HCT116 (cell line): ENCODE data around the gene PRRT3. TPM values are rescaled to one million over a fixed set of nuclear protein-coding genes. Genes with fewer than 3 reads are reported as not detected.

Experiments used
- ATAC-seq: fragments of 200-7000 bp; cut with Tn5 transposase; 2 replicates; pipeline ENCODE4 v1.9.1; 2020; ENCODE audit warnings: mild to moderate bottlenecking, moderate library complexity
- BruUV-seq: library from RNA; stranded (reverse); fragments of 400-500 nt; replicated peaks from 2 replicates; lab custom pipeline; 2021; lab: Mats Ljungman, UMichigan
- CTCF ChIA-PET: fragments of 300-600 bp; sonication (Branson Sonifier 250); formaldehyde crosslinking; loops from one replicate; lab custom pipeline; 2021; ENCODE audit warnings: antibody characterized with exemption; lab: Charles Lee
- POLR2A ChIA-PET: fragments of 300-600, 350-600 bp; sonication (Branson Sonifier 250); formaldehyde crosslinking; loops from one replicate; lab custom pipeline; 2021; ENCODE audit warnings: antibody characterized with exemption; lab: Charles Lee
- RAD21 ChIA-PET, 2 experiments: fragments of 300-600 bp; sonication (Branson Sonifier 250); formaldehyde crosslinking; loops; one replicate each; lab custom pipeline; 2023; ENCODE audit warnings: low total read pairs in 2 of 2; ENCODE audit not compliant: uncharacterized antibody in 2 of 2, unreplicated experiment in 2 of 2, low non-redundant PET in 1 of 2; lab: Charles Lee
- DNase-seq: peaks from one replicate; pipeline ENCODE4 v3.0.0-alpha.2; 2010; ENCODE audit warnings: low read depth, low spot score
- H2AFZ ChIP-seq: fragments of 200-600 bp; shearing (Covaris generic), sonication (generic); 2 replicates; pipeline ENCODE4 v1.6.1; 2017; ENCODE audit warnings: low read depth, mixed run types, mixed read lengths, antibody characterized with exemption, low read length; ENCODE audit not compliant: poor library complexity, severe bottlenecking
- H3K27ac ChIP-seq: 2 replicates; pipeline ENCODE4 v1.5.1; 2012; ENCODE audit warnings: low read depth, low read length
- H3K27me3 ChIP-seq: fragments of 200-600 bp; sonication (generic); 2 replicates; pipeline ENCODE4 v1.6.1; 2016; ENCODE audit warnings: mixed run types, low read length, mixed read lengths; ENCODE audit not compliant: insufficient read depth
- H3K36me3 ChIP-seq, 2 experiments: fragments of 200-500 bp in 1 of 2; fragments of 200-600 bp in 1 of 2; sonication (Bioruptor generic) in 1 of 2; sonication (generic) in 1 of 2; 2 replicates each; pipeline versions ENCODE4 v1.5.1 to v1.6.1; 2014 to 2016; ENCODE audit warnings: low read length in 2 of 2, inconsistent platforms in 1 of 2, mixed read lengths in 1 of 2, mixed run types in 1 of 2; ENCODE audit not compliant: insufficient read depth in 2 of 2, control insufficient read depth in 1 of 2
- H3K4me1 ChIP-seq, 2 experiments: fragments of 200-600 bp in 1 of 2; sonication (generic) in 1 of 2; 2 replicates each; pipeline versions ENCODE4 v1.5.1 to v1.6.1; 2012 to 2017; ENCODE audit warnings: low read length in 2 of 2, inconsistent platforms in 1 of 2, mild to moderate bottlenecking in 1 of 2, mixed read lengths in 1 of 2, mixed run types in 1 of 2, moderate library complexity in 1 of 2; ENCODE audit not compliant: insufficient read depth in 2 of 2, control insufficient read depth in 1 of 2
- H3K4me2 ChIP-seq: fragments of 200-600 bp; sonication (generic); 2 replicates; pipeline ENCODE4 v1.6.1; 2017; ENCODE audit warnings: mixed run types, low read length, mixed read lengths
- H3K4me3 ChIP-seq, 2 experiments: fragments of 200-600 bp in 1 of 2; sonication (generic) in 1 of 2; replicated peaks in 1 of 2; 2 replicates each; pipeline ENCODE4 v1.5.1; 2011 to 2016; ENCODE audit warnings: low read length in 2 of 2, control low read depth in 1 of 2, low read depth in 1 of 2, mild to moderate bottlenecking in 1 of 2, mixed read lengths in 1 of 2, mixed run types in 1 of 2
- H3K79me2 ChIP-seq: fragments of 200-600 bp; sonication (generic); 2 replicates; pipeline ENCODE4 v1.6.1; 2017; ENCODE audit warnings: mild to moderate bottlenecking, mixed run types, low read length, moderate library complexity, mixed read lengths; ENCODE audit not compliant: insufficient read depth
- H3K9ac ChIP-seq: fragments of 200-600 bp; sonication (generic); 2 replicates; pipeline ENCODE4 v1.6.1; 2016; ENCODE audit warnings: low read length, mixed read lengths
- H3K9me2 ChIP-seq: fragments of 200-600 bp; sonication (generic), shearing (Covaris generic); 2 replicates; pipeline ENCODE4 v1.6.1; 2017; ENCODE audit warnings: mixed run types, mild to moderate bottlenecking, moderate library complexity; ENCODE audit not compliant: insufficient read depth
- H3K9me3 ChIP-seq, 2 experiments: fragments of 200-500 bp in 1 of 2; fragments of 200-600 bp in 1 of 2; sonication (Bioruptor generic) in 1 of 2; sonication (generic) in 1 of 2; 2 replicates each; pipeline ENCODE4 v1.6.1; 2014 to 2017; ENCODE audit warnings: low read length in 2 of 2, mixed read lengths in 2 of 2, inconsistent platforms in 1 of 2, low read depth in 1 of 2, mild to moderate bottlenecking in 1 of 2, mixed run types in 1 of 2, moderate library complexity in 1 of 2; ENCODE audit not compliant: control insufficient read depth in 1 of 2, insufficient read depth in 1 of 2
- H4K20me1 ChIP-seq: fragments of 200-600 bp; sonication (generic), shearing (Covaris generic); 2 replicates; pipeline ENCODE4 v1.6.1; 2017; ENCODE audit warnings: mixed run types, mild to moderate bottlenecking, moderate library complexity; ENCODE audit not compliant: insufficient read depth
- EGR1 ChIP-seq: IDR thresholded peaks from 2 replicates; pipeline ENCODE4 v1.6.1; 2012; ENCODE audit warnings: low read depth
- POLR2AphosphoS5 ChIP-seq: IDR thresholded peaks from 2 replicates; pipeline ENCODE4 v1.6.1; 2011; ENCODE audit warnings: mild to moderate bottlenecking, low read depth, low read length, moderate library complexity
- RAD21 ChIP-seq: IDR thresholded peaks from 2 replicates; pipeline ENCODE4 v1.6.1; 2012; ENCODE audit warnings: low read depth, mild to moderate bottlenecking
- SP1 ChIP-seq: IDR thresholded peaks from 2 replicates; pipeline ENCODE4 v1.6.1; 2012; ENCODE audit warnings: low read depth
- intact Hi-C: fragments of 100-400 bp; cut with micrococcal nuclease; formaldehyde crosslinking; loops from 2 replicates; pipeline ENCODE4 v1.10.0; 2022
- total RNA-seq: library from RNA; stranded (reverse); gene quantifications from one replicate; pipeline ENCODE4 v1.2.1, GENCODE V29; 2021; ENCODE audit not compliant: unreplicated experiment
- TF ChIP-seq, protein P1 (sequence below), 3 experiments: fragments of 200-600 bp in 1 of 3; sonication (generic) in 1 of 3; IDR thresholded peaks in 2 of 3; conservative IDR thresholded peaks in 1 of 3; 2 replicates each; pipeline ENCODE4 v1.5.1; 2012 to 2017; ENCODE audit warnings: low read depth in 2 of 3, low read length in 2 of 3, antibody characterized with exemption in 1 of 3, borderline replicate concordance in 1 of 3, control low read depth in 1 of 3, mild to moderate bottlenecking in 1 of 3, mixed read lengths in 1 of 3, mixed run types in 1 of 3, moderate library complexity in 1 of 3; ENCODE audit not compliant: insufficient read depth in 1 of 3
- TF ChIP-seq, protein P2 (sequence below): IDR thresholded peaks from 2 replicates; pipeline ENCODE4 v1.6.1; 2012
- TF ChIP-seq, protein P3 (sequence below): IDR thresholded peaks from 2 replicates; pipeline ENCODE4 v1.6.1; 2012

The PRRT3 gene
- total RNA-seq, 1 experiment from 2014 or later, result 0.96 TPM

DNA sequence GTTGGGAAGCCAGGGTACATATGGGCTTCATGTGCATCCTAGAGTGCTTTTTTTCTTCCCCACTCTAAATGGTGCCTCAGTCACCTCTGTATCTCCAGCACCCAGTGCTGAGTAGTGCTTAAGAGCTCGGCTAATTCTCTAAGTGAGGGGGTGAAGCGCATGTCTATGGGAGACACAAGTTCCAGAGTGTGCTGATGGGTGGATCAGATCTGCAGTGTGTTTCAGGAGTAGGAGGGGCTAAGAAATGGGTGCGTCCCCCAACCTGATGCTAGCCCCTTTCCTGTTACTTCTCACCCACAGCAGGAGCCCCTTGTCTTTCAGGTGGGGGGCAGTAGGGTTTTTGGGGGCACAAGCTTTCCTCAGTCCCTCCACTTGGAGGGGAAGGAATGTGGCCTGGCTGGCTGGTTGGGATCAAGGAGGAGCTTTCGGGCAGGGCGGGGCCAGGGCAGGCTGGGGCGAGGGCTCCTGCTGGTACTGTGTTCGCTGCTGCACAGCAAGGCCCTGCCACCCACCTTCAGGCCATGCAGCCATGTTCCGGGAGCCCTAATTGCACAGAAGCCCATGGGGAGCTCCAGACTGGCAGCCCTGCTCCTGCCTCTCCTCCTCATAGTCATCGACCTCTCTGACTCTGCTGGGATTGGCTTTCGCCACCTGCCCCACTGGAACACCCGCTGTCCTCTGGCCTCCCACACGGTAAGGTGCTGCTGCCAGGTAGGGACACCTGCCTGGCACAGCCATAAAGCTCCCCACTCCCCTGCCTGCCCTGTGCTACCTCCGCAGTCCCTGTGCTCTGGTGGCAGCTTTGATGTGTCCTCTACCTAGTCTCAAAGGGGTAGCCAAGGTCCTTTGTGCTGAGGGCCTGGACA is 49.6 kb downstream of the PRRT3 start, which contains the start of gene IL17RE:
Gene IL17RE (plus strand): TSS at position 477 of the 866 bp plus-strand sequence. CDS start 85 bp downstream, at position 562.
- Histone ChIP-seq H3K79me2 (no peaks in the 10 kb centered on the region), H3K4me1 (peaks cover 16 to 30% of the 10 kb centered on the region in 2 experiments; a peak in 3 of 4 replicates), H3K9ac (peak within 1 kb of the TSS; percentile 65), H3K4me2 (peak within 1 kb of the TSS; percentile 93), H3K9me2 (no peaks in the 10 kb centered on the region), H3K9me3 (no peaks in the 10 kb centered on the region), H2AFZ (peak within 1 kb of the TSS; percentile 86), H4K20me1 (no peaks in the 10 kb centered on the region), H3K36me3 (peaks cover 0 to 3% of the 10 kb centered on the region in 2 experiments; a peak in 1 of 4 replicates), H3K27ac (peak within 1 kb of the TSS; percentile 71), H3K27me3 (no peaks in the 10 kb centered on the region), H3K4me3 (peak within 1 kb of the TSS; percentile 67 to 73)
- ATAC-seq, result peak; percentile 91
- TF ChIP-seq, protein P1, sequence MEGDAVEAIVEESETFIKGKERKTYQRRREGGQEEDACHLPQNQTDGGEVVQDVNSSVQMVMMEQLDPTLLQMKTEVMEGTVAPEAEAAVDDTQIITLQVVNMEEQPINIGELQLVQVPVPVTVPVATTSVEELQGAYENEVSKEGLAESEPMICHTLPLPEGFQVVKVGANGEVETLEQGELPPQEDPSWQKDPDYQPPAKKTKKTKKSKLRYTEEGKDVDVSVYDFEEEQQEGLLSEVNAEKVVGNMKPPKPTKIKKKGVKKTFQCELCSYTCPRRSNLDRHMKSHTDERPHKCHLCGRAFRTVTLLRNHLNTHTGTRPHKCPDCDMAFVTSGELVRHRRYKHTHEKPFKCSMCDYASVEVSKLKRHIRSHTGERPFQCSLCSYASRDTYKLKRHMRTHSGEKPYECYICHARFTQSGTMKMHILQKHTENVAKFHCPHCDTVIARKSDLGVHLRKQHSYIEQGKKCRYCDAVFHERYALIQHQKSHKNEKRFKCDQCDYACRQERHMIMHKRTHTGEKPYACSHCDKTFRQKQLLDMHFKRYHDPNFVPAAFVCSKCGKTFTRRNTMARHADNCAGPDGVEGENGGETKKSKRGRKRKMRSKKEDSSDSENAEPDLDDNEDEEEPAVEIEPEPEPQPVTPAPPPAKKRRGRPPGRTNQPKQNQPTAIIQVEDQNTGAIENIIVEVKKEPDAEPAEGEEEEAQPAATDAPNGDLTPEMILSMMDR (IDR thresholded peaks at IDR 0.05 in 2 of 3, conservative IDR thresholded peaks at IDR 0.05 in 1 of 3; ENCODE audit: borderline replicate concordance in 1 of 3, insufficient read depth in 1 of 3, low read depth in 2 of 3, low read length in 2 of 3), result no peak
- TF ChIP-seq SP1, result no peak
- 0 out of 2 replicates have a peak, but pooled peaks have one; percentile 22 for TF ChIP-seq EGR1
- TF ChIP-seq, protein P2, sequence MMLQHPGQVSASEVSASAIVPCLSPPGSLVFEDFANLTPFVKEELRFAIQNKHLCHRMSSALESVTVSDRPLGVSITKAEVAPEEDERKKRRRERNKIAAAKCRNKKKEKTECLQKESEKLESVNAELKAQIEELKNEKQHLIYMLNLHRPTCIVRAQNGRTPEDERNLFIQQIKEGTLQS, result no peak
- TF ChIP-seq, protein P3, sequence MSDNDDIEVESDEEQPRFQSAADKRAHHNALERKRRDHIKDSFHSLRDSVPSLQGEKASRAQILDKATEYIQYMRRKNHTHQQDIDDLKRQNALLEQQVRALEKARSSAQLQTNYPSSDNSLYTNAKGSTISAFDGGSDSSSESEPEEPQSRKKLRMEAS, result peak; percentile 33; the same call in 1 of the 2 replicates
- TF ChIP-seq RAD21, result no peak
- TF ChIP-seq POLR2AphosphoS5, result peak; percentile 73
- intact Hi-C loops, result no loop called here
- DNase-seq, result no peak
- ChIA-PET POLR2A (interaction anchor here (0.9 to 2.0 kb wide), 5 partner anchors 11 to 59 kb away, joined by 3 to 6 read pairs (median 4); partner anchors contain the start of genes JAGN1 and RPUSD3), RAD21 (interaction anchor here in 1 of 2 experiments (1.1 kb wide), 1 partner anchor 31 kb away, joined by 4 read pairs; the partner anchor contains the start of gene CRELD1), CTCF (interaction anchor here (0.8 to 2.1 kb wide), 2 partner anchors 44 to 54 kb away, joined by 3 to 9 read pairs; no protein-coding TSS in a partner anchor)
- no TSS peak for BruUV-seq
